Upper lobe of right lung (tissue), 1 donor: Measurements from ENCODE around the gene OR4C45. TPM values are rescaled to one million over a fixed set of nuclear protein-coding genes. Genes with fewer than 3 reads are reported as not detected.
"Not testable (repeated sequence)": the region's sequence is repeated elsewhere in the genome, so short reads cannot be mapped to it uniquely, and the experiment has no call there.

Source experiments
- ATAC-seq: fragments of 200-7000 bp; cut with Tn5 transposase; one replicate; pipeline ENCODE4 v1.9.1; 2020; ENCODE audit warnings: mild to moderate bottlenecking, moderate library complexity
- DNase-seq: peaks from one replicate; pipeline ENCODE4 v3.0.0-alpha.2; 2020
- H3K27ac ChIP-seq: fragments of 200-600 bp; one replicate; pipeline ENCODE4 v1.8.0; 2022
- H3K27me3 ChIP-seq: fragments of 200-600 bp; one replicate; pipeline ENCODE4 v1.8.0; 2022; ENCODE audit warnings: mild to moderate bottlenecking
- H3K36me3 ChIP-seq: fragments of 200-600 bp; one replicate; pipeline ENCODE4 v1.8.0; 2022
- H3K4me1 ChIP-seq: fragments of 200-600 bp; one replicate; pipeline ENCODE4 v1.8.0; 2022
- H3K4me3 ChIP-seq: fragments of 200-600 bp; one replicate; pipeline ENCODE4 v1.8.0; 2022; ENCODE audit warnings: mild to moderate bottlenecking
- H3K9me3 ChIP-seq: fragments of 200-600 bp; one replicate; pipeline ENCODE4 v1.8.0; 2022
- CTCF ChIP-seq: fragments of 200-600 bp; IDR thresholded peaks from one replicate; pipeline ENCODE4 v1.8.0; 2022; ENCODE audit warnings: antibody characterized with exemption
- intact Hi-C: fragments of 100-400 bp; cut with DNase I; formaldehyde crosslinking; loops from one replicate; pipeline ENCODE4 v1.11.0; 2022
- long read RNA-seq: library from polyadenylated mRNA; unstranded; transcript quantifications from one replicate; pipeline ENCODE4 v2.0.0, GENCODE V29; 2021
- total RNA-seq: library from RNA; stranded (reverse); fragmentation: NEBNext Ultra II Directional; extraction: Animal tissue kit (Norgen Biotek cat#: 25700); gene quantifications from one replicate; pipeline ENCODE4 v1.2.1, GENCODE V29; 2021
- donor health status: DM: no; HTN: yes; CAD: no; lungs with severe emphysema.

Gene OR4C45
- total RNA-seq, result not detected
- long read RNA-seq, result 0 reads

GRCh38 chr11:50032574-50032973, at the start of gene OR4C45:
Gene OR4C45, plus strand, starts transcription at chr11:50032874.
- DNase-seq (no peak), ATAC-seq (no peak)
- Histone ChIP-seq H3K9me3 (no peaks in the 10 kb centered on the region), H3K36me3 (no peaks in the 10 kb centered on the region), H3K27ac (no peak within 1 kb of the TSS), H3K27me3 (no peaks in the 10 kb centered on the region), H3K4me1 (no peaks in the 10 kb centered on the region), H3K4me3 (no peak within 1 kb of the TSS)
- intact Hi-C loops, result no loop called here
- TF ChIP-seq CTCF, result no peak

- TF ChIP-seq CTCF, result peak; percentile 49
- Histone ChIP-seq H3K4me3 (no peak overlapping the region), H3K27me3 (no peaks in the 10 kb centered on the region), H3K27ac (no peak overlapping the region), H3K4me1 (no peaks in the 10 kb centered on the region), H3K9me3 (peaks cover 6% of the 10 kb centered on the region), H3K36me3 (no peaks in the 10 kb centered on the region)
- intact Hi-C loops, result no loop called here
- DNase-seq (no peak), ATAC-seq (peak; percentile 55)
Observed at GRCh38 chr11:49995565-49995964, 37.1 kb upstream of the OR4C45 start.

- peak; percentile 77 for ATAC-seq
- H3K4me1 ChIP-seq, result no peaks in the 10 kb centered on the region
- H3K36me3 ChIP-seq, result no peaks in the 10 kb centered on the region
- TF ChIP-seq CTCF, result no peak
- no peaks in the 10 kb centered on the region for H3K27me3 ChIP-seq
- no peak overlapping the region for H3K4me3 ChIP-seq
- no peaks in the 10 kb centered on the region for H3K9me3 ChIP-seq
- no peak overlapping the region for H3K27ac ChIP-seq
- intact Hi-C loops, result no loop called here
- no peak for DNase-seq
Observed at GRCh38 chr11:50030193-50030592, 2.5 kb upstream of the OR4C45 start.

- H3K9me3 ChIP-seq, H3K27me3 ChIP-seq, H3K36me3 ChIP-seq, H3K4me1 ChIP-seq, H3K27ac ChIP-seq, intact Hi-C loops, H3K4me3 ChIP-seq, ATAC-seq, DNase-seq: not testable (repeated sequence)
Observed at GRCh38 chr11:50036239-50036638, 3.6 kb downstream of the OR4C45 start.

GRCh38 chr11:50037251-50037650, 4.6 kb downstream of the OR4C45 start:
- Histone ChIP-seq H3K27ac (no peak overlapping the region), H3K27me3 (no peaks in the 10 kb centered on the region), H3K36me3 (no peaks in the 10 kb centered on the region), H3K4me1 (no peaks in the 10 kb centered on the region), H3K9me3 (no peaks in the 10 kb centered on the region), H3K4me3 (no peak overlapping the region)
- intact Hi-C loops, result no loop called here
- TF ChIP-seq CTCF, result no peak
- no peak for ATAC-seq
- no peak for DNase-seq

- no peak overlapping the region for H3K27ac ChIP-seq
- H3K27me3 ChIP-seq, result no peaks in the 10 kb centered on the region
- H3K4me3 ChIP-seq, result no peak overlapping the region
- intact Hi-C loops, result no loop called here
- H3K36me3 ChIP-seq, result no peaks in the 10 kb centered on the region
- DNase-seq, result no peak
- ATAC-seq, result no peak
- no peaks in the 10 kb centered on the region for H3K4me1 ChIP-seq
- no peak for TF ChIP-seq CTCF
- H3K9me3 ChIP-seq, result no peaks in the 10 kb centered on the region
Observed at GRCh38 chr11:50044647-50045046, 12.0 kb downstream of the OR4C45 start.

GRCh38 chr11:50063056-50063455, 30.4 kb downstream of the OR4C45 start:
- ATAC-seq, H3K4me1 ChIP-seq, intact Hi-C loops, H3K27me3 ChIP-seq, H3K9me3 ChIP-seq, H3K27ac ChIP-seq, H3K4me3 ChIP-seq, DNase-seq, H3K36me3 ChIP-seq: not testable (repeated sequence)
